Gastroesophageal sphincter (tissue), 2 donors: Measurements from ENCODE around the gene TUSC2.

ENCODE experiments used
- POLR2A ChIP-seq, 2 donors: fragments of 450-650 bp; IDR thresholded peaks; one replicate each; pipeline ENCODE4 v1.6.1; 2017; ENCODE audit warnings: antibody characterized with exemption in 2 of 2, mild to moderate bottlenecking in 2 of 2, moderate library complexity in 1 of 2
- POLR2AphosphoS5 ChIP-seq: sonication (generic); formaldehyde crosslinking; IDR thresholded peaks from one replicate; pipeline ENCODE4 v1.6.1; 2017; ENCODE audit warnings: antibody characterized with exemption

DNA sequence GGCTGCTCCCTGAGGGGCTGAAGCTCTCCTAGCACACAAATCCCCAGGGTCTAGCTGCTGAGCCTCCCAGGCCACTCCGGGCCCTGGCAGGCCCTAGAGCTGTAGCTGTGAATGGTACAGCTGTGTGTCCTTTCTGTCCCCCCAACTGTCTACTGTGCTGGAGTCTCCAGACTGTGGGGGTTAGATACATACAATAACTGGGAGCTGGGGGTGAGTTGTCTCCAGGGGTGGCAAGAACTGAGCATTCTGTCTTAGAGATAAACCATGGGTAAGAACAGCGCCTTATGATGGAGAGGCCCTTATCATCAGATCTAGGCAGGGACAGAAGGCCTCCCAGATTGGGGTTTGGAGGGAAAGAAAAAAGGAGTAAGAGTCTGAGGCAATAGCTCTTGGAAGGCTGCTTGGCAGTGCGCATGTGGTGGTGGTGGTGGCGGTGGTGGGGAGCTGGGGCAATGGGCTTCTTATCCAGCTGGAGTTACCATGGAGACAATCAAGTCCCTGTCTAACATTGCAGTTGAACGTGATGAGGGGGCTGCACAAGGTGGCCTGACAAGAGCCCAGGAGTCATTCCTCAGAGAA is 26.3 kb upstream of the TUSC2 start:
- TF ChIP-seq POLR2A (IDR thresholded peaks at IDR 0.05) (no peak), POLR2AphosphoS5 (no peak)
